ENCODE data around the gene SRRD.

GRCh38 chr22:26437694-26438392 lies 45.8 kb upstream of the SRRD start:
- TF ChIP-seq POLR2AphosphoS5 (IDR thresholded peaks at IDR 0.05; ENCODE audit: borderline replicate concordance, low read depth, low read length) (no peak), EZH2 (IDR thresholded peaks at IDR 0.05) (no peak), FOXP2 (optimal IDR thresholded peaks at IDR 0.05; ENCODE audit: control extremely low read depth, extremely low read length, insufficient read depth) (no peak)

All from SK-N-MC (cell line).